Sigmoid colon (tissue), 4 donors: ENCODE measurements around the gene FAM118B.

Source experiments
- CTCF ChIP-seq, 4 experiments: fragments of 450-650 bp in 3 of 4; fragments of 200-600 bp in 1 of 4; IDR thresholded peaks; one replicate each; pipeline ENCODE4 v1.5.1; 2016 to 2019; ENCODE audit warnings: antibody characterized with exemption in 4 of 4, mild to moderate bottlenecking in 3 of 4, moderate library complexity in 2 of 4
- EP300 ChIP-seq, 4 donors: sonication (generic); formaldehyde crosslinking; IDR thresholded peaks; one replicate each; pipeline ENCODE4 v1.6.1; 2017; ENCODE audit warnings: antibody characterized with exemption in 4 of 4
- POLR2A ChIP-seq, 2 donors: fragments of 450-650 bp; IDR thresholded peaks; one replicate each; pipeline ENCODE4 v1.6.1; 2016; ENCODE audit warnings: antibody characterized with exemption in 2 of 2, mild to moderate bottlenecking in 2 of 2, moderate library complexity in 2 of 2
- POLR2AphosphoS5 ChIP-seq, 4 donors: sonication (generic); formaldehyde crosslinking; IDR thresholded peaks; one replicate each; pipeline ENCODE4 v1.6.1; 2017; ENCODE audit warnings: antibody characterized with exemption in 4 of 4

GRCh38 chr11:126311401-126312291 lies 100.1 kb downstream of the FAM118B start:
- TF ChIP-seq CTCF (IDR thresholded peaks at IDR 0.05) (no peak), POLR2AphosphoS5 (IDR thresholded peaks at IDR 0.05) (no peak), POLR2A (IDR thresholded peaks at IDR 0.05) (no peak), EP300 (IDR thresholded peaks at IDR 0.05) (no peak)
